GM19238 (cell line): ENCODE results near the gene LRRC10B.

Experiments
- DNase-seq: peaks from one replicate; pipeline ENCODE4 v3.0.0; 2011; ENCODE audit warnings: low spot score; ENCODE audit not compliant: insufficient read length

LRRC10B gene

DNA sequence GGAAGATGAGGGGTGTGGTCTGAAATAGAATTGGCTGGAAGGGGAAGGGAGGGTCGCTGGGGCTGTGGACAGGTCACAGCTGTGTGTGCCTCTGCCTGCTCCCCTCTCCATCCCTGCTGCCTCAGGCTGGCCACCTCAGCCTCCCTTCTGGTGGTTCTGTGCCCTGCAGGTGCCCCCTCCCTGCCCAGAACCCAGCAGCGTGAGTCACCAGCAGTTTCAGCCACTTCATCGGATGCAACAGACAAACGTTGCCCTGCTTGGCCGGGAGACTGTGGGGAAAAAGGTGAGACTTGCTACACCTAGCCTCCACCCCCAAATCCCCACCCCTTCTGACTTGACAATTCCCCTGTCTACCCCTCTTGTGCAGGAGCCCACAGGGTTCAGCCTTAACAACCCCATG lies 21.8 kb upstream of the LRRC10B start:
- no peak for DNase-seq

DNA sequence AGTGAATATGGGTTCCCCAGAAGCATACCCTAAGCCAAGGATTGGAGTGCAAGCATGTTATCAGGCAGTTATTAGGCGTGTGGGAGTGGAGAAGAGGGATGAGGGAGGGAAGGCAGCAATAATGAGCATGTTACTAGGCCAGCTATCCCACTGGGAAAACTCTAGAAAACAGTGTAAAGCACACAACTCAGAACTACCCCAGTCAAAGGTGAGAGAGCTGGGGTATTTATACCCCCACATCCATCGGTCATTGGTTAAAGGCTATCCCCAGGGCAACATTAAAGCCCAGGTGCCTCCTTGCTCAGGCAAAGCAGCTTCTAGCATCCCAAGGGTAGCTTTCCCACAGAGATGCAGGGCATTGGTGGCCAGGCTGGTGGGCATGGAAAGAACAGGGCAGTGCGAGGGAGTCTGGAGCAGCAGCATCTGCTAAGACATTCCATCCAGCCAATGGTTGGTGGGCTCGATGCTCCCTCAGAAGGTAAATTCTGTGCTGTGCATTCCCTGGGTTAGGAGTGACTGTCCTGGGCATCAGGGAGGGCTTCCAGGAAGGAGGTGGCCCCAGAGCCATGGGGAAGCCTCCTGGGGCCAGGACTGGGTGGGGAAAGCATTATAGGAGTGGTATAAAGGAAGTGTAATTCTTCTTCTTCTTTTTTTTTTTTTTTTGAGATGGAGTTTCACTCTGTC lies 21.1 kb upstream of the LRRC10B start:
- no peak for DNase-seq

DNA sequence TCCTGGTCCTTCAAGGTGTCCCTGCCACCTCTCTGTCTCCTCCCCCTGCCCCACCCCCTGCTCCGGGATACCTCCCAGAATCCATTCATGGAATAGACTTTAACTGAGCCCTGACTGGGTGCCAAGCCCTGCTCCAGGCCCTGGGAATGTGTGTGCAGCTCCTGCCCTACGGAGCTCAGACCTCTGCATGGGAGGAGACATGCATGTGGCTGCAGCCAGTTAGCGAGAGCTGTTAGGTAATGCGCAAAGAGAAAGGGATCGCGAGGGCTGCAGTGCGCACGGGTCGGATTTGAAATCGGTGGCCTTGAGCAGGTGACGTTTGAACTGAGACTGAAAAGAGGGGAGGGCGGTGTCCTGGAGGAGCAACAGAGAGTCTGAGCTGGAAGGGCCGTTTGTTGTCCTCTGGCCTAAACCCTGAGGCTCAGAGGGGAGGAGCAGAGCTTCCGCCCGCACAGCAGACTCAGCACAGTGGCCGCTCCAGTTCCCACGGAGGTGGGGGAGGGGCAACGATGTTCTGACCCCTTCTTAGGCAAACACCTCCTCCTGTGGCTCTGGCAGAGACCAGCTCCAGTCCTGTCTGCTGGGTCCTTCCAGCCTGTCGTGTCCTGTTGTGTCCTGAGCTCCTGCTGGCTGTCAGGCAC lies 19.8 kb upstream of the LRRC10B start:
- DNase-seq = no peak

- DNase-seq = no peak
Measured at GRCh38 chr11:61489833-61490721, 18.5 kb upstream of the LRRC10B start.

DNA sequence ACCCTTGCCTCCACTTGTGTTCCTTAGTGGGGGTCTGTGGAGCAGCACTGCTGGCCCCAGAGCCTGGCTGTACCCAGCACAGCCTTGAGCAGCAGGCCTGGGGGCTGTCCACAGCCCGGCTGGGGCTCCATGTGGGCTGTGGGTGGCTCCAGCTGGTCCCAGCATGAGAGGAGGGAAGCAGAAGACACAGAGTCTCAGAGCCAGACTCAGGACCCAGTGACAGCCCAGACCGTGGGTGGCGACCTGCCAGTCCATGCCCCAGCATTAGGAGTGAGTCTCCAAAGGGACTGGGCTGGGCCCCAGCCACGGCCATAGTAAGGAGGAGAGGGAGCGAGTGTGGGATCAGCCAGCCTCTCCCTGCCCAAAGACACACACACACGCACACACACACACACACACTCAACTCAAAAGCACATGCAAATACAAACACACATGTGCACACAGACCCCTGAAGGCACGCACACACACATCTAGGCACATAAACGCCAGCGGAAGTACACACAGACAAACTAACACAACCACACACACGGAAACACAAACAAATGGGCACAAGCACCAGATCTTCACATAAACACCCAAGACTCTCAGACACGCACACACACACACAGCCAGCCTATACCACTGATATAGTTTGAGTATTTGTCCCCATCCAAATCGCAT lies 16.7 kb upstream of the LRRC10B start:
- no peak for DNase-seq

- no peak for DNase-seq
Measured at GRCh38 chr11:61494381-61494961, 14.1 kb upstream of the LRRC10B start.

GRCh38 chr11:61495801-61496601 lies 12.5 kb upstream of the LRRC10B start:
- DNase-seq = no peak

DNA sequence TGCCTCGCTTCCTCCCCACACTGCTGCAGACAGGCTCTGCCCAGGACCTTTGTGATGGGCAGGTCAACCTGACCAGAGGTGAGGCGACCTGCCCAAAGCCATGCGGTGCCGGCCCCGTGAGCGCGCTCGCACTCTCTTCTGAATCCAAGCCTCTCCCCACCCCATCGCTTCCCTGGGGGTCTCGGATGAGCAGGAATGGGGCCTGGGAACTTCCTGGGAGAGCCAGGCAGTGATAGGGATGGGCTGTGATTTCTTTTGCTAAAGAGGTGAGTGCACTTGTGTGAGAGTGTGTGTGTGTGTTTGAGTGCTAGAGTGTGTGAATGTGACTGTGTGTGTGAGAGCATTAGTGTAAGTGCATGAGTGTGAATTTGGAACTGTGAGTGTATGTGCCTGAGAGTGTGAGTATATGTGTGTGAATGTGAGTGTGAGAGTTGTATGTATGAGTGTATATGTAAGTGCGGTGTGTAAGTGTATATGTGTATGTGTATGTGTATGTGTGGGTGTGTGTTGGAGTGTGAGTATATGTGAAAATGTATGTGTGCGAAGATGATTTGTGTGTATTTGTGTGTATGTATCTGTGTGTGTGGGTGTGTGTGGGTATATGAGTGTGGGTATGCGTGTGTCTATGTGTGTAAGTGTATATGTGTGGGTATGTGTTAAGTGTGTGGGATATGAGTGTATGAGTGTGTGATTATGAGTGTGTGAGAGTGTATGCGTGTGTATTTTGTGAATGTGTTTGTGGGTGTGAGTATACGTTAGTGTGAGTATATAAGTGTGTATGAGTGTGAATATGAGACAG lies 11.7 kb upstream of the LRRC10B start:
- DNase-seq = no peak

- DNase-seq = no peak
Measured at GRCh38 chr11:61497473-61497872, 11.1 kb upstream of the LRRC10B start.

- DNase-seq = no peak
Measured at GRCh38 chr11:61497876-61498275, 10.7 kb upstream of the LRRC10B start.

DNA sequence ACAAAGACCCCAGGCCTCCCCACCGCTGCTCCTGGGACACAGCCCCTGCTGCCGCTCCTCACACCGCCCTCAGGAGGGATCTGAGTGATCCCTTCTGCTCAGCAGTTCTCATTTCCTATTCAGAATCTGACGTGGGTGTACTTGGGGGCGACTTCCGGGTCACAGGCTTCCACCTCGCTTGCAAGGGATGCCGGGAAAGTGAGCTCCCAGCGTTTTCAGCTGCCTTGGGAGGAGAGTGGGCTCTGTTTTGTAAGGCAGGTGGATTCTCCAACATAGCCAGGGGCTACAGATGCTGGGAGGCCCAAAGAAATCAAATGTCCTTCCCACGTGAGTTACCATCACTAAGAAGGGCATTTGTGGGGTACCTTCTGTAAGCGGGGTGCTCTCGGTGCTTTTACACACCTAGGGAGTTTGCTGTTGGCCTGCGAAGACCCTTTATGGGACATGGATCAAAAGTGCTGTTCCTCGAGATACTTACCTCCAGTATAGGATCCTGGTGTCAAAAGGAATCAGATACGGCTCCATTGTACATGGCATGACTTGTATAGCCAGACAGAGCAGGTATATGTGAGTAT lies 9.7 kb upstream of the LRRC10B start:
- no peak for DNase-seq

DNA sequence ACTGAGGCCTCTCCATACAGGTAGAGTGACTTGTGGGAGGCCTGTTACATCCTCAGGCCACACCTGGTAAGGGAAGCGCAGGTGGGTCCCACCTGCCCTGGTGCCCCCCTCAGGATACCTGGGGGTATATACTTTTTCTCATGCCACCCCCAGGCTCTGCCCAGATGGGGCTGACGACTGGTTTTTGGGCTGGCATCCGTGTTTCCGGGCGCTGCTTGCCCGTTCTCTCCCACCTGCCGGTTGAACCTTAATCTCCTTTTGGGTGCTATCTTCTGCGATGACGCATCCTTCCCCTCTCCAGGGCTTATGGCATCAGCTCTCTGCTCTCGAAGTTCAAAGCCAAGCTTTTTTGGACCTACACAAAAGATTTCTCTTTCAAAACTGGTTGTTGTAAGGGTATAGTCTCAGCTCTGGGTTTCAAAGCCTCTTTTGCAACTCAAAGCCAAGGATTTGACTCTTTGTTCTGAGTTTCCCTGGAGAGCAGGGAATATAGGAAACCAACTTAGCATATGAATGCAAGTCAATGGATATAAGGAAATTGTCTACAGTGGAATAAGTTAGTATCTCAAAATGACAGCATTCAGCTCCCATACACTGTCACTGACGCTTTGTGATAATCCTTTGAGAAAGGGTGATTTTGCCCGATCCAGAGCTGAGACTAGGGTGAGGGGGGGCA lies 8.6 kb upstream of the LRRC10B start:
- no peak for DNase-seq

DNA sequence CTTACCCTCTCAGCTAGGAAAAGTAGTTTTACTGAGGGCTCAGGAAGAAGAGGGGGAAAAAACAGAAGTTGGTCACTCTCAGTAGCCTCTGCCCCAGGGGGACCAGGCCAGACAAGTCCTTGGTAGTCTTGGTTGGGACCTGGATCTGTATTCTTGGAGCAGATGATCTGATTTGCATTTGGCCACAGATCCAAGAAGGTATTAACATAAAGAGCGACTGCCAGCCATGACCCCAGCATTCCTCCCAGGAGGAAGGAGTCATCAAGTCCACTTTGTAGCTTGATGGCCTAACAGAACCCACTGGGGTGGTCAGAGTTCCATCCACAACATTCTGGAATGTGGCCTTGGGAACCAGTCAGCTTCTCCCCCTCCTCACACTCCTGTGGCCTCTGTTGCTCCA lies 6.0 kb upstream of the LRRC10B start:
- DNase-seq = no peak

GRCh38 chr11:61503135-61503770 lies 5.3 kb upstream of the LRRC10B start:
- no peak for DNase-seq

GRCh38 chr11:61505106-61505505 lies 3.4 kb upstream of the LRRC10B start:
- DNase-seq = no peak

DNA sequence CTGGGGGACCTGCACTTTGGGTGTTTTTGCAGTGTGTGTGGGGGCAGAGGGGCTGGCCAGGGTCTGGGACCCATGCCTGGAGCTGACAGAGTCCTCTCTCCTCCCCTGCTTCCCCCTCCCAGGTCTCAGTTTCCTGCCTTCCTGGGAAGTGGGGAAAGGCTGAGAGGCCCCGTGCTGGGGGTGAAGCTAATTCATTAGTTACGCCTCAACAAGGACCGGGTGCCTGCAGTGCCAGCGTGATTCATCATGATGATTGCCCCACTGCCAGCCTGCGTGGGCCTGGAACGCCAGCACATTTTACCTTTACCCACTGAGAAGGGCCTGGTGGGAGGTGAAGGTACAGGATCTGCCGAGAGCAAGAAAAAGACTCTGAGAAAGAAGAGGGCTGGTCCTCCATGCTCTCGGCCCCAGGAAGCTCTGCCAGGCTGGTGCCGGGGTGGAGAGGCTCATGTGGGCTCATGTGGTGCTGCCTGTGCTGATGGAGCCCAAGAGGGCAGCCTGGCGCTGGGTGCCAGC lies 2.9 kb upstream of the LRRC10B start:
- DNase-seq = no peak

DNA sequence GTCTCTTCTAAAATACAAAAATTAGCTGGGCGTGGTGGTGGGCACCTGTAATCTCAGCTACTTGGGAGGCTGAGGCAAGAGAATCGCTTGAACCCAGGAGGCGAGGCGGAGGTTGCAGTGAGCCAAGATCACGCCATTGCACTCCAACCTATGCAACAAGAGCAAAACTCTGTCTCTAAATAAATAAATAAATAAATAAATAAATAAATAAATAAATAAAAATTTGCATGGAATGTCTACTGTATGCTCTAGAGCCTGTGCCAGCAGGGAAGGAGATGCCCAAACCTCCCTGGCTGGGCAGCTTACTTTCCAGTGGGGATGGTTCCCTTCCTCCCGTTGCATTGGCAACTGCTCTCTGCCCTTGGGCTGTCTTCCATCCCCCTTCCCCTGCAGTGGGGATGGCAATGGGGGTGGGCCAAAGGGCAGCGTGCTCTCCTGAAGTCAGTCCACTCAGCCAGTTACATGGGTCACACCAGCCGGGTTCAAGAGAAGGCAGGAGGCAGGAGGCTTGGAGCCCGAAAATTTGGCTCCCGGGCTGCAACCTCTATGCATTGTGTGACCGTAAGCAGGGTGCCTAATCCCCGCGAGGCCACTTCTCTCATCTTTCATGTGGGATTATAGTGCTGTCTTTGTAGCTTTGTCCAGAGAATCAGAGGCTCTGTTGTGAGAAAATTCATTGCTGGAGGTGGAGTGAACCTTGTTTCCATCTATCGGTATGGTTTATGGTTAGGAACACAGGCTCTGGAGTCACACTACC lies 1.4 kb upstream of the LRRC10B start:
- DNase-seq = no peak
